NCI-H524 treated with DMSO at 0.1 percent for 48 hours (cell line): ENCODE data around the gene PRKAR1B.

Experiments used
- DNase-seq: peaks from one replicate; lab custom pipeline; 2025; lab: John Stamatoyannopoulos, UW

The PRKAR1B gene

DNA sequence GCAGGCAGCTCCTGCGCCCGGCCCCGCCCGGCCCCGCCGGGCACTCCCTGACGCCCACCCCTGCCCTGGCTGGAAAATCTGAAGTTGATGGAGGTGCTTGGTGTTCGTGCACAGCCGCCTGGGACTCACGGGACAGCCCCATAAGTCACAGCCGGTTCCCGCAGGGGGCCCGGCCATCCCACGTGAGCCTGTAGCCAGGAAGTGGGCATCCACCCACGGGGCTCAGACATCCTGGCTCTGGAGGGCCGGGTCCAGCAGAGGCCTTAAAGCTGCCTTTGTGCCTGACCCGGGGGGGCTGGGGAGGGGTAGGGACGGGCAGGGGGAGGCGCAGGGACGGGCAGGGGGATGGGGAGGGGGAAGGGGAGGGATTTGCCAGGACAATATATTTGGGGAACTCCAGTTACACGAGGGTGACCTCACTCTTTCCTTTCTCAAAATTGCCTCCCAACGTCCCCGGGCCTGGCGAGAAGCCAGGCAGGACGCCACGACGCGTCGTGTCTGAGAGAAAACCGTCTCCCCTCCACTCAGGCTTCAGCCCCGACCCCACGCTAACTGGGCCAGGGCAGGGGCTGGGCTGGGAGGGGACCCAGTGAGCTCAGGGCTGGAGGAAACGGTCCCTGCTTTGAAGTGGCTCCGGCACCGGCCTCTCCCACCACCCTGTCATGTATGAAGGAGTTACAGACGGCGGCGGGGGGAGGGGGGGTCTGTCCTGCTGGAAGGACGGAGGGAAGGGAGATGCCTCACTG, 125.3 kb downstream of the PRKAR1B start:
- no peak for DNase-seq

GRCh38 chr7:601036-601594, 126.0 kb downstream of the PRKAR1B start:
- no peak for DNase-seq

- no peak for DNase-seq
Measured at GRCh38 chr7:600149-601035, 126.7 kb downstream of the PRKAR1B start.

GRCh38 chr7:598899-599298, 128.2 kb downstream of the PRKAR1B start:
- DNase-seq, result no peak

DNA sequence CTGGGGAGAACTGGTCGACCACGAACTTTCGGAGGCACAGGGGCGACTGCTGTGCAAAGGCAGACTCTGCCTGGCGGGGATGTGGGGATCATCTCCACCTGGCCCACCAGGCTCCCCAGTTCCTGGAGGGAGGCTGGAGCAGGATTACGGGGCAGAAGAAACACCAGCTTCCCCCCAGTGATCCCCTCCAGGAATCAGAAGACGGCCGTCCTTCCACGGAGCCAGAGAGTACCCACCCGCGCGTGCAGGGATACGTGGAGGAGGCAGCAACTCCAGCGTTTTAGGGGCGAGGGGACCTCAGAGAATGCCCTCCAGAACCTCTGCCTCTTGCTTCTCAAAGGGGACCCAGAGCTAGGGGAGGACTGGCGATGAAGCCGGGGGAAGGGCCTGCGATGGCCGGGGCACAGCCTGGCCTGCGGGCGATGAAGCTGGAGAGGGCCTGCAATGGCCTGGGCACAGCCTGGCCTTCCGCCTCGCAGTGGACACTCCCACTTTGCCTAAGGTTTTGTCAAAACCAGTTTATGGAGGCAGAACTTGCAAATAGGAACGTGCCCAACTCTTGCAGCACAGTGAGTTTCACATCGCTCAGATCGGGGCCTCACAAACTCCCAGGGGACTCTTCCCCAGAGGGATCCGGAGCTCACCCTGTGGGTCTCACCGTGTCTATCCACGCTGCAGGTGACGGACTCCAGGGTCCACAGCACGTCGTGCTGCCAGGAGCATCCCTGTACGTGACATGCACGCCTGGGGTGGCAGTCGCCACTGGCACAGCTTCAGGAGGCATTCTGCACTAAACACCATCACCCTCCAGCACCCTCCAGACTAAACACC, 129.5 kb downstream of the PRKAR1B start:
- no peak for DNase-seq

DNA sequence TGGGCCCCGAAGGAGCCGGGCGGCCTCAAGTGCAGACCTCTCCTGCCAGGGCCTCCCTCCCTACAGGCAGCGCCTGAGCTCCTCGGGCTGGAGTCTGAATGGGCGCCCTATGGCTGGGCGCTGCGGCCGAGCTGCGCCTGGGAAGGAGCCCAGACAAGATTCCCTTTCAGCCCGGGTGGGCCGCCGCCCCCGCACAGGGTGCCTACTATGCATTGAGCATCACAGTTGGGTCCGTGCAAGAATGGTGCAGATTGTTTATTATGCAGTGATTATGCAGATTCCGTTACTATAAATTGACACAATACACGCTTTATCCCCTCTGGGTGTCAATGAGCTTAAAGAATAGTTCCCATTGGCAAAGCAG, 130.3 kb downstream of the PRKAR1B start:
- no peak for DNase-seq

GRCh38 chr7:596071-596818, 130.8 kb downstream of the PRKAR1B start:
- no peak for DNase-seq

DNA sequence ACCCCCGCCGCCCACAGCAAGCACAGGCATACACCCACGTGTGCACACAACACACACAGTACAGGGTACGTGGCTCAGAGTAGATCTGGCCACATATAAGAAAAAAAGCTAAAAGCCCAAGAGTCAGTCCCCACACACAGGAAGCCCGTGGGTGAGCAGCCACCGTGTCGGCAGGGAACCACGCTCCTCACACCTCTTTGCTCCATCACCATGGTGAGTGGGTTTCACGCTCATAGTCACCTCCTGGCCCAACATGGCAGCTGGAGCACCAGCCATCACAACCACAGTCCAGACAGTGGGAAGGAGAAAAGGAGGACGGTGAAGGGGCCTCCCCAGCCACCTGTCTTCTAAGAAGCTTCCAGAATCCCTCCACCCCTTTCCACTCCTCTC, 131.5 kb downstream of the PRKAR1B start:
- no peak for DNase-seq

DNA sequence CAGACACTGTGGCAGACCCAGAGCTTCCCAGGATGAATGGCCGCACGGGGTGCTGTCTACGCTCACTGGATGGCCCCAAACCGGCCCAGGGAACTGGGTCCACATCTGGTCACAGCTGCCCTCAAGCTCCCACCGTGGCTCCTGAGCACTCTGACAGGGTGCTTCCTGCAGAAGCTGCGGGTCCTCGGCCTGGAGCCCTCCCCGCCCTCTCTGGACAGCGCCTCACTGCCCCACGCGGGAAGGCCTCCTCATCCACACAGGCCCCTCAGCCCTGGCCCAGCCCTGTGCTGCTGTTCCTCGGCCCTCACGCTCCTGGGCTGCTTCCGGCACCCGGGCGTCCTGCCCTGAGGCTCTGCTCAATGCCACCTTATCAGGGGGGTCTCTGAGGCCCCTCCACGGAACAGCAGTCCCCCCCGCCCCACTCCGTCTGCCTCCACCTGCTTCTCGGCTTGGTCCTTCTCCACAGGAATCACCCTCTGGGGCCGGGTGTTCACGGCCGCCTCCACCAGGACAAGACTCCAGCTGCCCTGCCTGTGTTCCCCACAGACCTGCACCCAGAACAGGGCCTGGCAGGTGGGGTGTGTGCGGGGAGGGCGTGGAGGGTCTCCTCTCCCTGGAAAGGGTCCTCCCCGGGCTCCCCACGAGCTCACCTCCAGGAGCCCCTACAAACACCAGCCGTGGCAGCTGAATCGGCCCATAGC, 132.0 kb downstream of the PRKAR1B start:
- no peak for DNase-seq

DNA sequence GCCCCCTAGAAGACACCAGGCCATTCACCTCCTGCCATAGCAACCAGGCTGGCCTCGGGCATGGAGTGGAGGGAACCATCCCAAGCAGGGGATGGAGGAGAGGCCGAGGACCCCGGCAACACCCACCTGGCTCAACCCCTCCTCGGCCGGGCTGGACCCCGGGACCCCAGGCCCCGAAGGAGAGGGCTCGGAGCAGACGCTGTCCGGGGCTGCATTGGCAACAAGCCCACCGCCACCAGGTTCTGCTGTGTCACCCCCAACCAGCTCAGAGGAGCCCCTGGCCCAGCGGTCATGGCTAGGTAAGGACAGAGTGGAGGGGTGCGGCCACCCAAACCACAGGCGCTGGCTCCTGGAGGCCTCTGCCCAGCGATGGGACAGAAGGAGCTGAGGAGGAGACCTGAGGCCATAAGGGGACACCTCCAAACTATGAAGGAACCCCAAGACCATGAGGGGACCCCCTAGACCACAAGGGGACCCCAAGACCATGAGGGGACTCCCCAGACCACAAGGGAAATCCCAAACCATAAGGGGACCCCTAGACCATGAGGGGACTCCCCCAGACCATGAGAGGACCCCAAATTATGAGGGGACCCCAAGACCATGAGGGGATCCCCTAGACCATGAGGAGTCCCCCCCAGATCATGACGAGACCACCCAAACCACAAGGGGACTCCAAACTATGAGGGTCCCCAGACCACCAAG, 132.7 kb downstream of the PRKAR1B start:
- DNase-seq, result no peak

DNA sequence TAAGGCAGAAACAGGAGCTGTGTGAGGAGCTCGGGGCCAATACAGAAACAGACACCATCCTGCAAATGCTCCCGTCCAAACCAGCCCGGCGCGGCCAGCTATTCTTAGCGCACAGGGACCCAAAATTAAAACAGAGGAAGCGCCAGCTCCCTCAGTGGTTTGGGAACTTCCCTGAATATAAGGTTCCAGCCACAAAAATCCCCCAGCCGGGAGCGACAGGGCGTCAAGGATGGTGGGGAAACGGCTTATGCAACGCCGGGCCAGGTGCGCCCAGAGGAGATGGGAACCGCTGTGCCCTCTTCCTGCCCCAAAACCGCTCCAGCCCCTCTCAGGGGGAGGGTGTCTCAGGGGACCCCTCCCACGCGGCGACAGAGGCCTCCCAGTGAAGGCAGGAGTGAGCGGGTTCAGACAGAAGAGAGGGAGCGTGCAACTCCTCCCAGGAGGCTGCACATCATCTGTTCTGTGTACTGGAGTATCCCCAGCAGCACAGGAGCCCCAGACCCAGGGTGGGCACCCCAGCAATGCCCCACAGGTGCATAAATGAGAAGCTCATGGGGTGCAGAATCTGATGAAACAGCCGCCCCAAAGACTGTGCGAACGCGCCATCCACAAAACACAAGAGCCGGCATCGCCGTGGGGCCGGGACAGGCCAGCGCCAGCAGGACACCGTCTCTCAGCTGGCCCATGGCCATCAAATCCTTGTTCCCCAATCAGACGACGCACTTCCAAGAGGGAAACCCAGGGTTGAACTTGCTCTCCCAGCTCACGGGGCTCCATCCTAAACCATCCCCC, 133.6 kb downstream of the PRKAR1B start:
- DNase-seq, result no peak

DNA sequence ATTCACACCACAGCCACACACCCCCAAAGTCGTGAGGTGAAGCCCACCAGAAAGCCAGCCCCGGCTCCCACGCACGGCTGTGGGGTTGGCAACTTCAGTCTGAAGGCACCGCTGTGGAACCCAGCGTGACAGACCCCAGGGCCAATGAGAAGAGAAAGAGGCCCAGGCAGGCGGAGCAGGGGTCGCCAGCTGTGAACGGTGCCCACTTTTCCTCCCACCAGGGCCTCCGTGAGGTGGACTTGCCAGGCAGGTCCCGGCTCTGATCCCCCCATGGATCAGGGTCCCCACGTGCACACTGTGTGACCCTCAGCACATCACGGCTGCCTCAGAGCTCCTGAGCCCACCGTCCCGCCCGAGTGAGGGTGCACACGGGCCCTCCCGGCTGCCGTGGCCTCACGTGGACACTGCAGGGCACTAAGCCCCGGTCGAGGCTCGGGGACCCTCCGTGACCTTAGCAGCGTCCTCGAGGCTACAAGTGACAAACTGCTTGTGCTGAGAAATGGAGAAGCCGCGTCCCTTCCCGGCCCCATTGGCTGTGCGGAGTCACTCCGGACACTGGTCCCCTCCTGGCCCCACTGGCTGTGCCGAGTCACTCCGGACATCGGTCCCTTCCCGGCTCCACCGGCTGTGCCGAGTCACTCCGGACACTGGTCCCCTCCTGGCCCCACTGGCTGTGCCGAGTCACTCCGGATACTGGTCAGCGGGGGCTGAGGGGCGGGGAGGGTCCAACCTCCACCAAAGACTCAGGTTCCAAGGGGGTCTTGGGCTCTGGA, 135.0 kb downstream of the PRKAR1B start:
- DNase-seq, result no peak

DNA sequence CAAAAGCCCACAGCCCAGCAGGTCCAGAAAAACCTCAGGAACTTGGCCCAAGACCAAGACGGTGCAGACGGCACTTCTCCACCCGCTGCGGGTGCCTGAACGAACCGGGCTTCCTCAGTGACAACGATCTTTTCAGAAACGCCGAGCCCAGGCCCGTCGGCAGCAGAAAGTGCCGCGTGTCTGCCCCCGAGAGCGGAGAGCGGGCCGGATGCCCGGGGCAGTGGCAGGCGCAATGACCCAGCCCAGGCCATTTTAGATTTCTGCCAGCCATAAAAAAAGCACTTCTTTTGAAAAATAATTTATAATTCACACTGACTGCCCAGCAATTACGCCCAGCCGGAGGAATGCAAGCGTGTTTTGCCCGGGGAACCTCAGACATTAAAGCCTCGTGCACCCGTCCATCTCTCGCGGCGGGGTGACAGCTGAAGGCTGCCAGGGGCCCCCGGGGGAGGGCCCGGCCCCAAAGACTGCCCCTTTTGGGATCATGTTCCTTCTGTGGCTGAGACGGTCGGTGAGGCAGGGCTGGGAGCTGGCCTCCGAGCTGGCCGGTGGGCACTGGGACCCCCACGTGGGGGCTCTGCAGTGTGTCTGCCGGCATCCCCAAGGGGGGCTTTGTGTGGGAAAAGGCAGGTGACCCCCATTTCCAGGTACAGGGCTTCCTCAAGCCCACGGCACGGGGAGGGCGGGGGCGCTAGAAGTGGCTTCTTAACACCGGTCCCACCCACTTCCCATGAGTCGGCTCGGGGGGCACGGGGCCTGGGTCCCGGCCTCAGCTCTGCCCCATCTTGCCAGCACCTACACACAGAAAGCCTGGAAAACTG, 136.1 kb downstream of the PRKAR1B start:
- no peak for DNase-seq

- DNase-seq, result no peak
Measured at GRCh38 chr7:589781-590575, 137.1 kb downstream of the PRKAR1B start.

DNA sequence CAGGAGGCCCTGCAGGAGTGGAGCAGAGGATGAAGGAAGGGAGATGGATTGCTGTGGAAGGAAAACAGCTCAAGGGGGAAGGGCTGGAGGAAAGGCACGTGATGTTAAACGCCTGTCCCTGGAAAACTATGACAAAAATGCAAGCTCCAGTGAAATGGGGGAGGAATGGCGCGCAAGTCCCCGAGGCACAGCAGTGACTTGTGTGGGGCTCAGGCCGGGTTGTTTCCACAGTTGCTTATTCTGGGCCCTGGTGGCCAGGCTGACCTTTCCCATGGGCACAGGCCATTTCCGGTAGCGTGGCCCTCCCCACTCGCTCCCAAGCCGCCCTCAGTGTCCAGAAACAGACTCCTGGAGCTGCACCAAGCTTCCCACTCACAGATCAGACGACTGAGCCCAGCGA, 139.3 kb downstream of the PRKAR1B start:
- DNase-seq, result no peak

DNA sequence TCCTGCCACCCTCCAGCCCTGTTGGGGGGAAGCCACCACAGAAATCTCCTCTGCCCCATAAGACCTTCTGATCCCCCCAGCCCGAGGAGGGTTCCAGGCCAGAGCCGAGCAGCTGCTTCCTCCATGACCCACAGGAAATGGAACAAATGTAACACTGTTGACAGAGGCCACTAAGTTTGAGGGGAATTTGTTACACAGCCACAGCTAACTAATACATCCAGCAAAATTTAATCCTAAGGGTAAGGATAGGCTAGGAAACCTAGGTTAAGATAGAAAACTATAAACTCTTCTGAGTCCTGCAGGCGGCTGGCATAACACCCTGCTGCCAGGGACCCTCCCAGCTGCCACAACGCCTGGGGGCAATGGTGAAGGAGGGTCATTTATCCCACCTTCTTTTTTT, 140.6 kb downstream of the PRKAR1B start:
- no peak for DNase-seq

DNA sequence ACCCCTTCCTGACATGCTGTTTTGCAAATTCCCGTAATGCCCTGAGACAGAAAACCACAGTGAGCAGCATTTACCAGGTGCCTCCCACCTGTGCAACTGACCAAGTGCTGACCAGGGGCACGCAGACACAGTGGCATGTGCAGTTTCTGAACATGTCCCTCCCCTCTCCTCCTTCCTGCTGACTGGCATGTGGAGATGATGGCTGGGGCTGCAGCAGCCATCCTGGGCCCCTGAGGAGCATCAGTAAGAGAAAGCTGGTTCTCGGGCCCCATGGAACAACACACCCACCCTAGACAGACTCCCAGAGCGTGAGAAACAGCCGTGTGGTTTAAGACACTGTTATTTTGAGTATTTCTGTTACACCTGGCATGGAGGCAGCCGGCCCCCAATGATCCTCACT, 141.2 kb downstream of the PRKAR1B start:
- DNase-seq, result no peak
